ENCODE results near the gene GPD1L.

DNA sequence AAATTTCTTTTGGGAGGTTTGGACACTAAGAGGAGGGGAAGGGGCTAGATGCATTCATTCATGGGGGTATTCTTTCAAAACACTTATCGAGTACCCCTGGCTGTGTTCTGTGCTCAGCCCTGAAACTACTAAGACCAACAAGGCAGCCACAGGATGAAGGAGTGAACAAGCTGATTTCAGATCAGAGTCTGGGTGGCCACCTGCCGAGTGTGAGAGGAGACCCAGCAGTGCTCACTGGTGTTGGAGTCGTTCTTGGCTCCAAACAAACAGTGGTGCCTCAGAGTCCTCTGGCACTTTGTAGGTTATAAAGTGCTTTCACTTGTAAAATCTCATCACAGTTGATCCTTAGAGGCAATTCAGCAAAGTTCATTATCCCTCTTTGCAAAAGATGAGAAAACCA lies 83.3 kb downstream of the GPD1L start:
- TF ChIP-seq ZNF224 (CRISPR knock-in tag; IDR thresholded peaks at IDR 0.05) (no peak), SIN3A (IDR thresholded peaks at IDR 0.05; ENCODE audit: borderline replicate concordance, low read depth, low read length) (no peak)
- TF ChIP-seq, protein P1, sequence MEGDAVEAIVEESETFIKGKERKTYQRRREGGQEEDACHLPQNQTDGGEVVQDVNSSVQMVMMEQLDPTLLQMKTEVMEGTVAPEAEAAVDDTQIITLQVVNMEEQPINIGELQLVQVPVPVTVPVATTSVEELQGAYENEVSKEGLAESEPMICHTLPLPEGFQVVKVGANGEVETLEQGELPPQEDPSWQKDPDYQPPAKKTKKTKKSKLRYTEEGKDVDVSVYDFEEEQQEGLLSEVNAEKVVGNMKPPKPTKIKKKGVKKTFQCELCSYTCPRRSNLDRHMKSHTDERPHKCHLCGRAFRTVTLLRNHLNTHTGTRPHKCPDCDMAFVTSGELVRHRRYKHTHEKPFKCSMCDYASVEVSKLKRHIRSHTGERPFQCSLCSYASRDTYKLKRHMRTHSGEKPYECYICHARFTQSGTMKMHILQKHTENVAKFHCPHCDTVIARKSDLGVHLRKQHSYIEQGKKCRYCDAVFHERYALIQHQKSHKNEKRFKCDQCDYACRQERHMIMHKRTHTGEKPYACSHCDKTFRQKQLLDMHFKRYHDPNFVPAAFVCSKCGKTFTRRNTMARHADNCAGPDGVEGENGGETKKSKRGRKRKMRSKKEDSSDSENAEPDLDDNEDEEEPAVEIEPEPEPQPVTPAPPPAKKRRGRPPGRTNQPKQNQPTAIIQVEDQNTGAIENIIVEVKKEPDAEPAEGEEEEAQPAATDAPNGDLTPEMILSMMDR (CRISPR knock-in tag; IDR thresholded peaks at IDR 0.05): no peak
